Adipose tissue (tissue), 3 donors: ENCODE data around the gene CILP2. TPM values are rescaled to one million over a fixed set of nuclear protein-coding genes. Genes with fewer than 3 reads are reported as not detected.

Source experiments
- H3K27ac ChIP-seq: one replicate; pipeline ENCODE4 v1.5.1; 2013; ENCODE audit warnings: low read depth, low read length
- WGBS, 3 donors: extraction: QIAGEN DNeasy Blood & Tissue Kit; methylation state at CpG; one replicate each; pipeline ENCODE4 v1.1.7; 2013; 5-methylcytosine and 5-hydroxymethylcytosine counted together
- polyA plus RNA-seq, 3 donors: library from polyadenylated mRNA; stranded (reverse); fragments of 200-250 nt; gene quantifications; one replicate each; pipeline ENCODE4 v1.2.3, GENCODE V29; 2013
- donor health status: healthy with polysubstance abuse.
- donor health status: Bipolar disorder and iron deficiency.
- donor health status: healthy.

The CILP2 gene
- polyA plus RNA-seq, 3 donors = 0.03 to 0.49 TPM; not detected in 1

GRCh38 chr19:19527674-19528625, 10.1 kb upstream of the CILP2 start:
- no peak overlapping the region for H3K27ac ChIP-seq
- WGBS, 3 donors = 90 to 95% (median 95%) methylated on average over 26 to 27 of the region's 27 CpGs

DNA sequence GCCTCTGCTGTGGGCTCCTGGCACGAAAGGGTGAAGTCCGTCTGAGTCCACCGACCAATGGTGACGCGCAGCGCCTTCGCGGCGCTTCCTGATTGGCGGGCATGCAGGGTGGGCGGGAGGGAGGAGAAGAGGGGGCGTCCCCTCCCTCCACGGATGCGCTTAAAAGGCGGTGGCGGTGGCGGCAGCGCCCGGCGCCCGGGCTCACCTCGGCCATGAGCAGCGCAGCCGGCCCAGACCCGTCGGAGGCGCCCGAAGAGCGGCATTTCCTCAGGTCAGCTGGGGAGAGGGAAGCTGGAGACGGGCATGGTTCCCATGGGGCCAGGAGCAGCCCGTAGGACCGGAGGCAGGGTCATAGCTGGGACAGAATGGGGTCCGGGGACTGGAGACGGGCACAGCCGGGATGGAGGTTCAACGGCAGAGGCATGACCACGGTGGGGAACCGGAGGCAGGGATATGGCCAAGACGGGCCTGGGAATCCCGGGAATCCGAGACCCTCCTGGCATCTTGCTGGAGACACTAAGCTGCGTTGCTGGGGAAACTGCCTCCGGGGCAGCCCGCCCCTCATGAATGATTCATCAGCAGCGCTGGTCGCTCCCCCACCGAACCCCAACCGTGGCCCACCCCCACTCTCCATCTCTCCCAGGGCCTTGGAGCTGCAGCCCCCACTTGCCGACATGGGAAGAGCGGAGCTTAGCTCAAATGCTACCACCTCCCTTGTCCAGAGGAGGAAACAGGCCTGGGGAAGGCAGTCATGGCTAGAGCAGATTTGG, 9.2 kb upstream of the CILP2 start, which contains the start of gene YJEFN3:
YJEFN3 (plus strand) TSS at position 191 of the 770 bp plus-strand sequence; CDS start at position 213, 22 bp downstream.
- no peak within 1 kb of the TSS for H3K27ac ChIP-seq
- 70 to 74% (median 71%) methylated on average over 47 to 50 of the region's 50 CpGs for WGBS, 3 donors

DNA sequence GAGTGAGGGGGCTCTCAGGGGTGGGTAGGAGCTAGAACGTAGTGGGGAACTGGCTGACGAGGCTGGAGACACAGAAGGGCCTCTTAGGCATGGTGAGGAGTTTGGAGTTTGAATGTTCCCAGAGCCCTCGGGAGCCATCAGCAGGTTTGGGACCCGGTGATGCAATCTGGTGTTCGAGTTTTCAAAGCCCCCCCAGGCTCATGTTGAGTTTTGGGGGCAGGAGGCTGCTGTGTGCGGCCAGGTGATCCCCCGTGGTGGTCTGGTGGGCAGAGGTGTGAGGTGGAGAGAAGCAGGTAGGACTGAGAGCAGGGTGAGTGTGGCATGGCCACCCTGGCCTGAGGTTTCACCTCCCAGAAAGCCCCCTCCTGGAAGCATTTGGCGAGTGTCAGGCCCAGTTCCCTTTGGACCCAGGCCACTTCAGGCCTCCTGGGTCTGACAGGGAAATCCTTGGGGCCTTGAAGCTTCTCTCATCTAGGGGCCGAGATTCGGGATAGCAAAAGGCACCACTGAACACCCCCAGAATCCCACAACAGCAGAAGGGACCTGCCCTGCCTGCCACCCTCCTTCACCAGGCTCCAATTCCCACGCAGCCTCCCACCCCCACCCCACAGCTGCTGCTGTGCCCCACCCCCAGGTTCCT, 8.2 kb upstream of the CILP2 start:
- 72 to 77% (median 74%) methylated on average over 11 of the region's 11 CpGs for WGBS, 3 donors
- H3K27ac ChIP-seq = no peak overlapping the region

GRCh38 chr19:19530423-19530804, 7.7 kb upstream of the CILP2 start:
- H3K27ac ChIP-seq = no peak overlapping the region
- WGBS, 3 donors = 50 to 62% (median 58%) methylated on average over 9 of the region's 9 CpGs

GRCh38 chr19:19530889-19531288, 7.2 kb upstream of the CILP2 start:
- no peak overlapping the region for H3K27ac ChIP-seq
- WGBS, 3 donors = 75 to 90% (median 83%) methylated on average over 4 of the region's 4 CpGs

DNA sequence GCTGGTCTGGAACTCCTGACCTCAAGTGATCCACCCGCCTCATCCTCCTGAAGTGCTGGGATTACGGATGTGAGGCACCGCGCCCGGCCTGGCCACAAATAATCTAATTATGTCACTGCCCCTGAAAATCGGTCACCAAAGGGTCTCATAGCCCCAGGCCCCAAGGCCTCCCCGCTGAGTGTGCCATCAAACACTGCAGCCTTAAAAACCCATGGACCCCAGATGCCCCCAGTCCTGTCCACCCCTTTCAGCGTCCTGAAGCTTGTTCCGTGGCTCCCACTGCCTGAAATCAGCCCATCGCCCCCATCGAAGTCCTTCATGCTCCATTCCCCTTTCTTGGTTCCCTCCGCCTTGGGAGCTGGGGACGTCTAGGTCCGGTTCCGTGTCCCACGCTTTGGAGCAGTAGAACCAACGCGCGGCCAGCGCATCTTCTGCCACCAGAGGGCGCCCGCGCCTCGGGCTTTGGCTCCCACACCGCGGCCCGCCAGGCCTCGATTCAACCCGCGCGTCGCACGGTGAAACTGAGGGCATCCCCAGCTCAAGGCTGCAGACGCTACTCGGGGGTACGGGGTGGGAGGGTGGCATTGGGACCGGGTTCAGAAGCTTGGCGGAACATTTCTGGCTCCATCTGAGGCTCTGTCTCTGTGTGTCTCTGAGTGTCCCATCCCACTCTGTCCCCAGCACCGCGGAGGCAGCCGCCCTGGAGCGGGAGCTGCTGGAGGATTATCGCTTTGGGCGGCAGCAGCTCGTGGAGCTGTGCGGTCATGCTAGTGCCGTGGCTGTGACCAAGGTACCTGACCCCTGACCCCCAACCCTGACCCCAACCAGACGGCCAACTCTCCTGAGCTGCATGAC, 5.9 kb upstream of the CILP2 start:
- WGBS, 3 donors = 23 to 27% (median 26%) methylated on average over 48 of the region's 48 CpGs
- H3K27ac ChIP-seq = no peak overlapping the region

GRCh38 chr19:19532806-19533701, 5.0 kb upstream of the CILP2 start:
- WGBS, 3 donors = 65 to 71% (median 69%) methylated on average over 14 of the region's 14 CpGs
- H3K27ac ChIP-seq = no peak overlapping the region

- no peak overlapping the region for H3K27ac ChIP-seq
- 83 to 91% (median 86%) methylated on average over 6 of the region's 6 CpGs for WGBS, 3 donors
Measured at GRCh38 chr19:19533841-19534240, 4.2 kb upstream of the CILP2 start.

DNA sequence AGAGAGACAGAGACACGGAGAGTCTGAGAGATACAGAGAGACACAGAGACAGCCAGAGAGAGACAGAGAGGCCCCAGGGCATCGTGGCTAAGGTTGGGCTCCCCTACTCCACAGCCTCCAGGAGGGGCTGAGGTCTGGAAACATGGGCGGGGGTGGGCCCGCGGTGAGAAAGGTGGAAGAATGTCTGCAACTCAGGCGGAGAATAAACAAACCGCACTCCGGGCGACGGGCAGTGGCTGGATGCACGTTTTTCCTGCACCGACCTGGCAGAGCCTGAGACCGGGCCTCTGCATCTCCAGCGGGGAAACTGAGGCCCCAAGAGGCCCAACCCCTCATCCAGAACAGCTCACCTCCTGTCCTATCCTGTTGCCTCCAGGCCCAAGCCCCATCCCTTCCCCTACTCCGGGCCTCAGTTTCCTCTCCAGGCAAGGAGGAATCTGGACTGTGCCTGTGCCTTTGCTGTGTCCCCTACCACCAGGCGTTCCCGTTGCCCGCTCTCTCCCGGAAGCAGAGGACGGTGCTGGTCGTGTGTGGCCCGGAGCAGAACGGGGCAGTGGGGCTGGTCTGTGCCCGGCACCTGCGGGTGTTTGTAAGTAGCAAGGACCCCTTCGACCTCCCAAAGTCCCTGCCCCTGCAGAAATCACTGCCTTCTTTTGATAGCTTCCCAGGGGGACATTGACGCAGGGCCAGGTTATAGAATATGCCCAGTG, 3.4 kb upstream of the CILP2 start:
- 69 to 79% (median 78%) methylated on average over 27 of the region's 27 CpGs for WGBS, 3 donors
- H3K27ac ChIP-seq = no peak overlapping the region

GRCh38 chr19:19535311-19536191, 2.5 kb upstream of the CILP2 start:
- H3K27ac ChIP-seq = no peak overlapping the region
- 88 to 90% (median 90%) methylated on average over 31 to 34 of the region's 34 CpGs for WGBS, 3 donors

GRCh38 chr19:19537075-19538048, 703 bp upstream of the CILP2 start:
- WGBS, 3 donors = 30 to 46% (median 36%) methylated on average over 28 to 59 of the region's 59 CpGs
- H3K27ac ChIP-seq = no peak overlapping the region

GRCh38 chr19:19538785-19539166, 711 bp downstream of the CILP2 start:
- no peak overlapping the region for H3K27ac ChIP-seq
- WGBS, 3 donors = 21 to 27% (median 22%) methylated on average over 7 of the region's 7 CpGs

DNA sequence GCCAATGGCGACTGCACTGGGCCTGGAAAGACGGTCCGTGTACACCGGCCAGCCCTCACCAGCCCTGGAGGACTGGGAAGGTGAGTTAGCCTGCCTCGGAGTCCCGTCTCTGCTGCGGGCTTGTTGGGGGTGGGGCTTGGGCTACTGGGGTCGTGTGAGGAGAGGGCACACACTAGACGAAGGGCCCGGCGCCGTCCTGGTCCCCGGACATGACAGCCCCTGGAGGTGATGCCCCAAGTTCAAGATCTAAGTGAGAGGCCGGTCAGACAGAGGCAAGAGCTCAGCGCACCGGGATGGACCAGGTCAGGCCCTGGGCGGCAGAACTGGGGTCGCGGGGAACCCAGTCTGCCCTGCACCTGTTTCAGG, 1.6 kb downstream of the CILP2 start:
- 28 to 41% (median 33%) methylated on average over 19 of the region's 19 CpGs for WGBS, 3 donors
- H3K27ac ChIP-seq = no peak overlapping the region

DNA sequence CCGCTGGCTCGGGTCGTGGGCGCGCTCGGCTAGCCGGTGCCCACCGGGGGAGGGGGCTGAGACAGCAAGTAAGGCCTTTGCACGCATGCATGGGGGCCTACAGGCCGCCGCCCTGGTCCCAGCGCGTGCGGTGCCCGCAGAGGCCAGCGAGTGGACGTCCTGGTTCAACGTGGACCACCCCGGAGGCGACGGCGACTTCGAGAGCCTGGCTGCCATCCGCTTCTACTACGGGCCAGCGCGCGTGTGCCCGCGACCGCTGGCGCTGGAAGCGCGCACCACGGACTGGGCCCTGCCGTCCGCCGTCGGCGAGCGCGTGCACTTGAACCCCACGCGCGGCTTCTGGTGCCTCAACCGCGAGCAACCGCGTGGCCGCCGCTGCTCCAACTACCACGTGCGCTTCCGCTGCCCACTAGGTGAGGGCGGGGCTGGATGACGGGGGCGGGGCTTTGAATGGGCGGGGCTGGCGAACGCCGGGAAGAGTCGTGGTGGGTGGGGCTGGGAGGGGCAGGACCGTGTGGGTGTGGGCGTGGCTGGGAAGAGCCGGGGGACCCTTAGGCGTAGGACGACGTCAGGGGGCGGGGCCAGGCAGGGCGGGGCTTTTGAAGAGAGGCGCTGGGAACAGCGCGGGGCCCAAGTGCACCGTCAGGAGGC, 2.1 kb downstream of the CILP2 start:
- H3K27ac ChIP-seq = no peak overlapping the region
- 8 to 16% (median 15%) methylated on average over 73 to 74 of the region's 74 CpGs for WGBS, 3 donors
